Muscle of leg (tissue), 11 donors: Measurements from ENCODE around the gene SNAP23. TPM values are rescaled to one million over a fixed set of nuclear protein-coding genes. Genes with fewer than 3 reads are reported as not detected.

Source experiments
- DNase-seq: peaks from one replicate; pipeline ENCODE4 v3.0.0; 2013
- H3K27ac ChIP-seq: one replicate; pipeline ENCODE4 v1.5.1; 2013; ENCODE audit warnings: mild to moderate bottlenecking, low read length, control low read depth
- H3K27me3 ChIP-seq: one replicate; pipeline ENCODE4 v1.6.1; 2013; ENCODE audit warnings: low read length; ENCODE audit not compliant: control insufficient read depth, insufficient read depth
- H3K36me3 ChIP-seq: one replicate; pipeline ENCODE4 v1.6.1; 2013; ENCODE audit warnings: low read length; ENCODE audit not compliant: control insufficient read depth, insufficient read depth
- H3K4me1 ChIP-seq: one replicate; pipeline ENCODE4 v1.6.1; 2013; ENCODE audit warnings: low read length; ENCODE audit not compliant: control insufficient read depth, insufficient read depth
- H3K4me3 ChIP-seq: one replicate; pipeline ENCODE4 v1.5.1; 2013; ENCODE audit warnings: low read length, control low read depth
- H3K9me3 ChIP-seq: replicated peaks from 2 replicates; pipeline ENCODE4 v1.6.1; 2013; ENCODE audit warnings: low read depth, low read length; ENCODE audit not compliant: control insufficient read depth
- WGBS: methylation state at CpG from one replicate; pipeline ENCODE4 v1.1.5; 2013; ENCODE audit warnings: missing lambda C conversion rate; ENCODE audit not compliant: insufficient coverage; 5-methylcytosine and 5-hydroxymethylcytosine counted together
- polyA plus RNA-seq, 8 donors: library from polyadenylated mRNA; unstranded; fragments of 120-200 nt; gene quantifications; one replicate each; pipeline versions ENCODE4 v1.2.1 to v1.2.3, GENCODE V29; 2013; ENCODE audit warnings: inconsistent platforms in 1 of 8, low replicate concordance in 1 of 8; ENCODE audit not compliant: insufficient read length in 8 of 8, insufficient read depth in 1 of 8
- total RNA-seq: library from RNA; stranded (reverse); fragments of 120-200 nt; gene quantifications from one replicate; pipeline ENCODE4 v1.2.4, GENCODE V29; 2013

SNAP23 gene
- total and polyA plus RNA-seq, 9 donors, result 28.1 to 68.5 (median 53.0) TPM

DNA sequence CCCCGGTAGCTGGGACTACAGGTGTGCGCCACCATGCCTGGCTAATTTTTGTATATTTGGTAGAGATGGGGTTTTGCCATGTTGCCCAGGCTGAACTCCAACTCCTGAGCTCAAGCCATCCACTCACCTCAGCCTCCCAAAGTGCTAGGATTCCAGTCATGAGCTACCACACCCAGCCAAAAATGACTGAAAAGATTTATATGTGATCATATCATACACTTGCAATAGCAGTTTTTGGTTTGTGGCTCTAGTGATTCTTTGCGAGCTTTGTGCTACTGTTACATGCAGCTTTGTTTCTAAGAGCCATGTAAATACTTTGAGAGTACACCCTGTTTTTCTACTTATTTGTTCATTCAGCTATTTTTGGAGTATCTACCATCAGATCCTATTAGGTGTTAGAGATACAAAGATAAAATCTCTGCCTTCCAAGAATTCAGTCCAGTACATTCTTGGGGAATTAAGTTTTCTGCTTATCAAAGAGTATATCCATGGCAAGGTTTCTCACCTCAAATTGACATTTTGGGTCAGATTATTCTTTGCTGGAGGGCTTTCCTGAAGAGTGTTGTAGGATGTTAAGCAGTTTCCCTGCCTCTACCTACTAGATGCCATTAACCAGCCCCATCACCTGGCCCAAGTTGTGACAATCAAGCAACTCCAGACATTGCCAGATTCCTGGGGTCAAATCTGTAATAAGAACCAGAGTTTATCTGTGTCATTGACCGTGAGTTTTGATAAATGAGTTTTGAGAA is 15.0 kb downstream of the SNAP23 start:
- no peak for DNase-seq
- Histone ChIP-seq H3K4me1 (no peaks in the 10 kb centered on the region), H3K27ac (no peak overlapping the region), H3K27me3 (no peaks in the 10 kb centered on the region), H3K36me3 (peaks cover 16% of the 10 kb centered on the region), H3K9me3 (no peaks in the 10 kb centered on the region), H3K4me3 (no peak overlapping the region)
- no CpG with 5 or more reads among the region's 4 CpGs for WGBS

DNA sequence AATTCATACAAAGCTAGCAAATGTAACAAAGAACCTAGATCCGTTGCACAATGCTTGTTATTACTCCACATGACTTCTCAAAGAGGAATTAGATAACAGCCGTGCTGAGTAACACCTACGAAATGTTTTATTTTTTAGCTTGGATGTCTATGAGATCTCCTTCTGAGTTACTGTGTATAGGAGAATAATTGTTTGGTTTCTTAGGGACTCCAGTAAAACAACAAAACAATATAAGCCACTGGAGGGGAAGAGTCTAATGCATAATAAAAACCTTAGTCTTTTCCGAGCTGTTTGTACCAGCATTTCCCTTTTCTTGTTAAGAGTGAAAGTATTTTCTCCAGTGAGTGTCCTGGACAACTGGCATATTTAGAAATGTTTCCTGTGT is 15.6 kb downstream of the SNAP23 start:
- no peaks in the 10 kb centered on the region for H3K4me1 ChIP-seq
- no peak overlapping the region for H3K4me3 ChIP-seq
- no peaks in the 10 kb centered on the region for H3K9me3 ChIP-seq
- peaks cover 16% of the 10 kb centered on the region for H3K36me3 ChIP-seq
- H3K27me3 ChIP-seq, result no peaks in the 10 kb centered on the region
- no CpG with 5 or more reads among the region's 4 CpGs for WGBS
- H3K27ac ChIP-seq, result no peak overlapping the region
- no peak for DNase-seq

DNA sequence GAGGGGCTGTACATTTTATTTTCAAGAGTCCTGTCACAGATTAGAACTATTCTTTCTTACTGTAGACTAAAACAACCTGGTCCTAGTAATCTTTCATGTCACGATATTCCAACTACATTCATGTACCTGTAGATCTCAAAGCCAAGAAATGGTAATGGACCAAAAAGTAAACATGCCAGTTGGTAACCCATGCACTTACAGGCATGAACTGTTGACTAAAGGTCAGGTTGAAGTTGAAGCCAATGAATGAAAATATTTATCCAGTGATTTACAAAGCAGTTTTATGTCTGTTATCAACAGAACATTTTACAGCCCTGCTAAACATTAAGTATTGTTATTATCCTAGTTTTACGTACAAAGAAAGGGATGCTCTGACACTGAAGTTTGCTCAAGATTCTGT is 27.9 kb downstream of the SNAP23 start:
- Histone ChIP-seq H3K9me3 (no peaks in the 10 kb centered on the region), H3K36me3 (peaks cover 25% of the 10 kb centered on the region), H3K4me1 (no peaks in the 10 kb centered on the region), H3K27ac (no peak overlapping the region), H3K4me3 (no peak overlapping the region), H3K27me3 (no peaks in the 10 kb centered on the region)
- no CpG with 5 or more reads among the region's 2 CpGs for WGBS
- no peak for DNase-seq

DNA sequence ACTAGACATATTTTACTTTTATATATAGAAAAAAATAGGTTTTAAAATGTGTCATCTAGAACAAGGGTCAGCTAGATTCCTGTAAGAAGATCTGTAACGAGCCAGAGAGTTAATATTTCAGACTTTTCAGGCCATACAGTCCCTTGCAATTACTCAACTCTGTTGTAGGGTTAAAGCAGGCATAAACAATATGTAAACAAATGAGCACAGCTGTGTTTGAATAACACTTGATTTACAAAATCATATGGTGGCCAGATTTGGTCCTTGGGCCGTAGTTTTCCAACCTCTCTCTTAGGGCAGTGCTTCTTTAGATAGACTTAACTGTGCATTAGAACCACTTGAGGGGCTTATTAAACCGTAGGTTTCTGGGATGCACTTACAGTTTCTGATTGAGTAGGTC is 33.5 kb downstream of the SNAP23 start:
- peaks cover 30% of the 10 kb centered on the region for H3K36me3 ChIP-seq
- no peak overlapping the region for H3K4me3 ChIP-seq
- WGBS, result no CpG with 5 or more reads among the region's 3 CpGs
- no peak for DNase-seq
- no peaks in the 10 kb centered on the region for H3K27me3 ChIP-seq
- no peak overlapping the region for H3K27ac ChIP-seq
- H3K9me3 ChIP-seq, result no peaks in the 10 kb centered on the region
- no peaks in the 10 kb centered on the region for H3K4me1 ChIP-seq

GRCh38 chr15:42533246-42533645 is 37.8 kb downstream of the SNAP23 start:
- no peak overlapping the region for H3K4me3 ChIP-seq
- DNase-seq, result no peak
- no CpG with 5 or more reads among the region's 1 CpG for WGBS
- H3K4me1 ChIP-seq, result no peaks in the 10 kb centered on the region
- H3K27ac ChIP-seq, result no peak overlapping the region
- H3K36me3 ChIP-seq, result peaks cover 27% of the 10 kb centered on the region
- no peaks in the 10 kb centered on the region for H3K9me3 ChIP-seq
- no peaks in the 10 kb centered on the region for H3K27me3 ChIP-seq

DNA sequence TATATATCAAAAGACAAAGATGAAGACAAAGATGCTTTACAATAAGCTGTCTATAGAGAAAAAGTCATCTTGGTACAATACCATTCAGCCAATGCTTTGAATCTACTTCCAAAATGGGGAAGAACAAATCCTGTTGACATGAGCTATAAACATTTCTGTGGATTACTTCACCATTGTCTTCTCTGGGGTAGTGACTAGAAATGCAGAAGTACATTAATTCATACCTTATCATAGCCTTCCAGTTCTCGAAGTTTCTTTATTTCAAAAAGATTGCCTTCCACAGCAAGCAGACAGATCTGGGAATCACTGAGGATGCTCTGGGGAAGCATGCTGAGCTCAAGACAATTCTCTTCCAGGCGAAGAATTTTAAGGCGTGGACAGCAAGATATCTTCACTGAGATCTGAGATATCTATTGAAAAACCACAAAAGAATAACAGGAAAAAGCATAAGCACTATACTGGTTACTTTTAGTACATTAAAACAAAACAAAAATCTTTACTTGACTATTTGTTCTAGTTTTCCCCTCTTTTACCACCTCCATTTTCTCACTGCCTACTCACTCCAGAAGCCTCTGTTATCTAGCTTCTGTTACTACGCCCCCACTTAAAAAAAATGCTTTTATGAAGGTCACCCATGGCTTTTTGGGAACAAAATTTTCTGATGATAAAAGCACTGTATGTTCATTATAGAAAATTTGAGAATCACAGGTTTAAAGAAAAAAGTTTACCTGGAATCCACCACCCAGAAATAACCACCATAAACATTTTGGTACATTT is 49.6 kb downstream of the SNAP23 start:
- H3K36me3 ChIP-seq, result peaks cover 24% of the 10 kb centered on the region
- no peak overlapping the region for H3K27ac ChIP-seq

DNA sequence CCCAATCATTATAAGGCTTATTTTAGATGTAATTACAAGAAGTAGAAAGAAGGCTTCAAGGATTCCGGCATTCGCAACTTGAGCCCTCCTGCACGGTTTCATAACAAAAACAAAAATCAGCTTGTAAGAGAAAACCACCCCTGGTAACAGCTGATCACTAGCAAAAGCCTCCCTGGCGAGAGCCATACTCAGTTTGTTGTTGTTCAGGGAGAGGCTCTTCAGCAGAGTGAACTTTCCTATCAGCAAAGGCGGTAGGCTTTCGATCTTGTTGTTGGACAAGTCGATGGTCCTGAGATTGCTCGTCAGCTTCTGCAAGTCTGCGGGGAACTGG is 52.4 kb downstream of the SNAP23 start:
- no peaks in the 10 kb centered on the region for H3K27me3 ChIP-seq
- H3K36me3 ChIP-seq, result peaks cover 24% of the 10 kb centered on the region
- peak overlapping the region; percentile 89 for H3K4me3 ChIP-seq
- WGBS, result 0% methylated on average over 6 of the region's 9 CpGs
- H3K9me3 ChIP-seq, result no peaks in the 10 kb centered on the region
- peaks cover 13% of the 10 kb centered on the region for H3K4me1 ChIP-seq
- DNase-seq, result no peak
- peak overlapping the region; percentile 97 for H3K27ac ChIP-seq

More for the DNA sequence above, 49.6 kb downstream of the SNAP23 start:
- H3K9me3 ChIP-seq, result no peaks in the 10 kb centered on the region
- H3K4me1 ChIP-seq, result peaks cover 12% of the 10 kb centered on the region
- peak; percentile 15 for DNase-seq
- H3K27me3 ChIP-seq, result no peaks in the 10 kb centered on the region
- no peak overlapping the region for H3K4me3 ChIP-seq
- no CpG with 5 or more reads among the region's 4 CpGs for WGBS

- DNase-seq, result peak; percentile 93
- Histone ChIP-seq H3K36me3 (peaks cover 21% of the 10 kb centered on the region), H3K27ac (peak within 1 kb of the TSS; percentile 97), H3K9me3 (no peaks in the 10 kb centered on the region), H3K4me1 (peaks cover 13% of the 10 kb centered on the region), H3K4me3 (peak within 1 kb of the TSS; percentile 89), H3K27me3 (no peaks in the 10 kb centered on the region)
- WGBS, result under 1% methylated on average over 71 of the region's 71 CpGs
Observed at GRCh38 chr15:42548249-42549031, 53.0 kb downstream of the SNAP23 start, which contains the start of the genes HAUS2 and LRRC57. Gene HAUS2, plus strand, starts transcription at chr15:42548838. Its CDS starts 35 bp downstream, at chr15:42548873. Gene LRRC57, minus strand, starts transcription at chr15:42548793. Its CDS starts 359 bp downstream, at chr15:42548434.

DNA sequence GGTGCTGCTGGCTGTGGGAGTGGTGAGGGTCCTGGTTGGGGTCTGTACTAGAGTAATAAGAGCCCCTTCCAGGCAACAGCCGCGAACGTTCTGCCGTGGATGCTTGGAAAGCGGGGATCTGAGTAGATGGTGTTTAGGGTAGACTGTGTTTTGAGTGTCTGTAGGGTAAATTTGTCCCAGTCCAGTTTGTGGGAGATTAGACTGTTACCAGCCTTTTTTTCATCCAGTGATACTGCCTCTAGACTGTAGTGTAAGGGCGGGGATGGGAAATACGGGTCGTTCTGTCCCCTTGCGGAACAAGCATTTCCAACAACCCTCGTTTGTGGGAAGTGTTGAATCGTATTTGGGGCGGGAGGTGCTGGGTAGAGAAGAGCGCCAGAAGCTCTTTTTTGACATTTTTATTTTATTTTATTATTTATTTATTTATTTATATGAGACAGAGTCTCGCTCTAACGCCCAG is 53.6 kb downstream of the SNAP23 start:
- Histone ChIP-seq H3K4me3 (peak overlapping the region; percentile 89), H3K4me1 (peaks cover 13% of the 10 kb centered on the region), H3K27ac (peak overlapping the region; percentile 97), H3K36me3 (peaks cover 15% of the 10 kb centered on the region), H3K9me3 (no peaks in the 10 kb centered on the region), H3K27me3 (no peaks in the 10 kb centered on the region)
- peak; percentile 74 for DNase-seq
- 0% methylated on average over 5 of the region's 15 CpGs for WGBS
